HG03432 (cell line): ENCODE data around the gene RNF223.
"Not testable (repeated sequence)": the region's sequence is repeated elsewhere in the genome, so short reads cannot be mapped to it uniquely, and the experiment has no call there.

ENCODE experiments used
- ATAC-seq: cut with Tn5 transposase; IDR thresholded peaks from one replicate; pipeline ENCODE4 v1.9.1; 2021; ENCODE audit warnings: mild to moderate bottlenecking, moderate library complexity; ENCODE audit not compliant: unreplicated experiment

Gene RNF223

GRCh38 chr1:1110561-1110971 is 36.5 kb upstream of the RNF223 start:
- ATAC-seq, result no peak

DNA sequence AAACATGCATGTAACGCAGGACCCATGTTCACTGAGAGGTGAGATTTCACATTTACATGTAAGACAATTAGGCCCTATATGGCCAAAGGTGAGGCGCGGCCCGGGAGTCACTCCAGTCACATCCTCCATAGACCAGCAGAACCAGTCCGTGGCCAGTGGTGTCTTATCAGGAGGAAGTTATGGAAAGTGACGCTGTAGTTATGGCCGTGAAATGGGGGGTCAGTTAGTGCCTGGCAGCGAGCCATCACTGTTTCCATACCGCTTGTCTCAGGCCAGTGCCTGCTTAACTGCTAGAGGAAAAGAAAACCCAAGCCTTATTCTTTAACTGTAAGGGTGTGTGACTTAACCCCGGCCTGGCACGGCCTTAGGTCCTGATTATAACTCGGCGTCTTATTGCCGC is 35.6 kb upstream of the RNF223 start:
- no peak for ATAC-seq

GRCh38 chr1:1106510-1107221 is 32.6 kb upstream of the RNF223 start:
- ATAC-seq, result no peak

DNA sequence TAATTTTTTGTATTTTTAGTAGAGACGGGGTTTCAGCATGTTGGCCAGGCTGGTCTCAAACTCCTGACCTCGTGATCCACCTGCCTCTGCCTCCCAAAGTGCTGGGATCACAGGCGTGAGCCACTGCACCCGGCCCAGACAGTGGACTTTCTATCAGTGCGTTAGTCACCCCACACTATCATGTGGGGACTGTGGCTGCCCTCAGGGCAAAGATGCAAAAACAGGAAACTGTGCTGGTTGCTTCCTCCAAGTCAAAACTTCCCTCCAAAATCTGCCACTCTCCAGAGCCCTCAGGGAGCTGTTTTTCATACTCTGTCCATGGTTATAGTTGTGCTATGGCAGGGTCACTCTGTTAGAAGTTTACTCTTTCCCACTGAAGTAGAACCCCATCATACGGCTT is 30.0 kb upstream of the RNF223 start:
- not testable (repeated sequence) for ATAC-seq

DNA sequence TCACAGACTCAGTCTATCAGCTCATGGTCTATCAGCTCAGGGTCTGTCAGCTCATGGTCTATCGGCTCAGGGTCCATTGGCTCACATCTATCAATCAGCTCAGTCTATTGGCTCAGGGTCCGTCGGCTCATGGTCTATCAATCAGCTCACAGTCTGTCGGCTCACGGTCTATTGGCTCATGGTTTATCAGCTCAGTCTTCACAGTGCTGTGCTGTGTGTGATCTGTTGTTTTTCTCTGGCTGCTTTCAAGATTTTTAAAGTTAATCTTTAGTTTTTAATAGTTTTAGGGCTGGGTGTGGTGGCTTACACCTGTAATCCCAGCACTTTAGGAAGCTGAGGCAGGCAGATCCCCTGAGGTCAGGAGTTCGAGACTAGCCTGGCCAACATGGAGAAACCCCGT is 27.4 kb upstream of the RNF223 start:
- no peak for ATAC-seq

GRCh38 chr1:1100296-1100695 is 26.2 kb upstream of the RNF223 start:
- no peak for ATAC-seq

DNA sequence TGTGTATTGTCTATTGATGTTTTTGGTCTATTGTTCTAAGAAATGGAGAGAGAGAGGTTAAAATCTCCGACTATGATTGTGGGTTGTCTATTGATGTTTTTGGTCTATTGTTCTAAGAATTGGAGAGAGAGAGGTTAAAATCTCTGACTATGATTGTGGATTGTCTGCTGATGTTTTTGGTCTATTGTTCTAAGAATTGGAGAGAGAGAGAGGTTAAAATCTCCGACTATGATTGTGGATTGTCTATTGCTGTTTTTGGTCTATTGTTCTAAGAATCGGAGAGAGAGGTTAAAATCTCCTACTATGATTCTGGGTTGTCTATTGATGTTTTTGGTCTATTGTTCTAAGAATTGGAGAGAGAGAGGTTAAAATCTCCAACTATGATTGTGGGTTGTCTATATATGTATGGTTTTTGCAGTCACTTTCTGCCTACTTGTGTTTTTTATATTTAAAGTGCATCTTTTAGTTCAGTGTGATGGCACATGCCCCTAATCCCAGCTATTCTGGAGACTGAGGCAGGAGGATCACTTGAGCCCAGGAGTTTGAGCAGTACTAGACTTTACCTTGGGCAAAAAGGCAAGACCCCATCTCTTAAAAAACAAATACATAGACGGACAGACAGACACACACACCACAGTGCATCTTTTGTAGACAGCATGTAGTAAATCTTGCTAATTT is 25.5 kb upstream of the RNF223 start:
- no peak for ATAC-seq

DNA sequence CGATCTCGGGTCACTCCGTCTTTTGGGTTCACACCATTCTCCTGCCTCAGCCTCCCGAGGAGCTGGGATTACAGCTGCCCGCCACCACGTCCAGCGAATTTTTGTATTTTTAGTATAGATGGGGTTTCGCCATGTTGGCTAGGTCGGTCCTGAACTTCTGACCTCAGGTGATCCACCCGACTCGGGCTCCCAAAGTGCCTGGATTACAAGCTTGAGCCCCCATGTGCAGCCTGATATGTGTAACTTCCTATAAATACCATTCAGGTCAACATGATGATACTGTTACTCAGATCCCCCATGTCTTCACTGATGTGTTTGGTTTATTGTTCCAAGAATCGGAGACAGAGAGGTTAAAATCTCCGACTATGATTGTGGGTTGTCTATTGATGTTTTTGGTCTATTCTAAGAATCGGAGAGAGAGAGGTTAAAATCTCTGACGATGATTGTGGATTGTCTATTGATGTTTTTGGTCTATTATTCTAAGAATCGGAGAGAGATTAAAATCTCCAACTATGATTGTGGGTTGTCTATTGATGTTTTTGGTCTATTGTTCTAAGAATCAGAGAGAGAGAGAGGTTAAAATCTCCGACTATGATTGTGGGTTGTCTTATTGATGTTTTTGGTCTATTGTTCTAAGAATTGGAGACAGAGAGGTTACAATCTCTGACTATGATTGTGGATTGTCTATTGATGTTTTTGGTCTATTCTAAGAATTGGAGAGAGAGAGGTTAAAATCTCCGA is 24.7 kb upstream of the RNF223 start:
- ATAC-seq, result no peak

GRCh38 chr1:1096136-1096535 is 22.0 kb upstream of the RNF223 start:
- ATAC-seq, result not testable (repeated sequence)

DNA sequence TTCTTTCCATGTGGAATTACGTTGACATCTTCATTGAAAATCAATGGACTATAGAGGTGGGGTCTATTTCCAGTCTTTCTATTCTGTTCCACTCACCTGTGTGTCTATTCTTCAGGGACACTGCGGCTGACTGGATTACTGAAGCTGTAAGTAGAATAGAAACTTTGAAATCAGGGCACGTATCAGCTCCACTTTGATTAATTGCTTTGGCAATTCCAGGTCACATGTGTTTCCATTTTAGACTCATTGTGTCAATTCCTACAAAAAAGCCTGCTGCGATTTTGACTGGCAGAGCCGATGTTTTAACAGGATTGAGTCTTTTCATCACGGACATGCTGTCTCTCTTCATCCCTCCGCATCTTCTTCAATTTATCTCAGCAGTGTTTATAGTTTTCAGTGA is 20.9 kb upstream of the RNF223 start:
- ATAC-seq, result no peak

- no peak for ATAC-seq
These were observed 19.5 kb upstream of the RNF223 start for GRCh38 chr1:1093610-1093943.

GRCh38 chr1:1092894-1093609 is 18.9 kb upstream of the RNF223 start:
- ATAC-seq, result no peak

GRCh38 chr1:1092149-1092855 is 18.2 kb upstream of the RNF223 start:
- ATAC-seq, result no peak

GRCh38 chr1:1091344-1092148 is 17.4 kb upstream of the RNF223 start:
- no peak for ATAC-seq

GRCh38 chr1:1090424-1091343 is 16.6 kb upstream of the RNF223 start:
- no peak for ATAC-seq

DNA sequence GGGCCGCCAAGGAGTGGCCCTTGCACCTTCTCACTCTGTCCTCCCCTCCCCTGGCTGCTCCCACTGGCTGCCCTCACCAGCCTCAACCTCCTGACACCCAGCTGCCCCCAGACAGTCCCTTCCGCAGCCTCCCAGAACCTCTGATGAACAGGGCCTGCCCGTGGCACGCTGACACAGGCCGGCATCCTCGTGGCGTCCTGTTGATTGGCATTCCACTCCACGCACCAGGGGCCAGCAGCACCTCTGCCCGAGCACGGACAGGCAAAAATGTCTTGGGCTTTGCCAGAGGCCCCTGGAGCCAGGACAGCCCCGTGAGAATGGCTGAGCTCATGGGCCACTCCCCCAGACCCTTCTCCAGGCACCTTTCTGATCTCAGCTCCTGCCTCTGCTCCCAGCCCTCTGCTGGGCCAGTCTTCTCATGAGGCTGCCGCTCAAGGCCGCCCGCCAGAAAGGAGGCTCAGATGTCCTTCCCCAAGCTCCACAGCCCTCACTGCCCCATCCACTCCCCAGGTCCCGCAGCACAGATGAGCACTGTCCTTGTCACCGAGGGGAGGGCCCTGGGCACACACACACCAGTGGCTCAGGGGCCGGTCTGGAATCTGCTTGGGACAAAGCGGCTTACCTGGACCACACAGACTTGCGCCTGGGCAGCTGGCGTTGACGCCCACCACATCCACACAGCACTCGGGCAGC is 15.8 kb upstream of the RNF223 start:
- no peak for ATAC-seq

- no peak for ATAC-seq
These were observed 14.9 kb upstream of the RNF223 start for GRCh38 chr1:1088801-1089680.
